Activated gamma-delta T cell treated with anti-CD3 and anti-CD28 coated beads, Interleukin-2, amount 50 U/mL, for 16 hours (primary cell): ENCODE measurements around the gene TMEM87B.
"Not testable (repeated sequence)": the region's sequence is repeated elsewhere in the genome, so short reads cannot be mapped to it uniquely, and the experiment has no call there.

Experiments used
- DNase-seq: peaks from one replicate; pipeline ENCODE4 v3.0.0-alpha.2; 2020; ENCODE audit warnings: low read depth

Gene TMEM87B

GRCh38 chr2:112065966-112066365 lies 10.9 kb downstream of the TMEM87B start:
- DNase-seq: no peak

GRCh38 chr2:112069794-112070193 lies 14.7 kb downstream of the TMEM87B start:
- DNase-seq: not testable (repeated sequence)

GRCh38 chr2:112073875-112074274 lies 18.8 kb downstream of the TMEM87B start:
- no peak for DNase-seq

DNA sequence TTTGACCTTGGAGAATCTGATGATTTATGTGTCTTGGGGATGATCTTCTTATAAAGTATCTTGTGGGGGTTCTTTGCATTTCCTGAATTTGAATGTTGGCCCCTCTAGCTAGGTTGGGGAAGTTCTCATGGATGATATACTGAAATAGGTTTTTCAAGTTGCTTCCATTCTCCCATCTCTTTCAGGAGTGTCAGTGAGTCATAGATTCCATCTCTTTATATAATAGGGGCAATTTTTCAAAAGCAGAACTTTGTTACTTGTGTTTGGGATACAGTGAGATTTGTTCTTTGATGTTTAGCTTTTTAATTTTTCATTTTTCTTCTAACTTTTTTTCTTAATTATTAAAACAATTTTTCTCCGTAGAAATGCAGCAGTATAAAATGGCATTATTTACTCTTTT lies 19.4 kb downstream of the TMEM87B start:
- DNase-seq: no peak

DNA sequence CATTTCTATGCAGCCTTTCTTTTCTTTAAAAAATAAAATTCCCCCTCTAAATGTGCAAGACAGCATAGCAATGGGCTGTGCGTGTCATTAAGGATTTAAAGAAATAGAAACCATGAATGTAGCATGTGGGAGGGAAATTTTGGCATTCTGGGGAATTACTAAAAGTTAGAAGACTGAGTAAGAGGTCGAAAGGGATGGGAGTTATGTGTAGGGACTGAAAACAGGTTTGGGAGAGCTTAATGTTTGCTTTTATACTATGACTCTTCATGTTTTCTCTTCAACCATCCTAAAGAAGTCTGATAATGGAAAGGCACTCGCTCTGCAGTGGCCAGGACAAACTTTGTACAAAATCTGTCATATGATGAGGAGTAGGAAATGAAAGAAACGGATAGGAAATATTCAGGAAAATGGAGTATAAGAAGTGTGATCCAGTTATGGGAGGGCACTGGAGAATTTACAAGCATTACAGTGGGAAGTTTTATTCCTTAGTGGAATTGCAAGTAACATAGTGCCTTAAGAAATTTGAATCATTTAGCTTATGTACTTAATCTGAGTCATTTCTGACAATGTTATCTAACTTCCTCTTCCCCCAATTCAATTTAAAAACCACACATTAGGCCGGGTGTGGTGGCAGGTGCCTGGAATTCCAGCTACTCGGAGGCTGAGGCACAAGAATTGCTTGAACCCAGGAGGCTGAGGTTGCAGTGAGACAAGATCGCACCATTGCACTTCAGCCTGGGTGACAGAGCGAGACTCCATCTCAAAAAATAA lies 20.6 kb downstream of the TMEM87B start:
- DNase-seq: no peak

DNA sequence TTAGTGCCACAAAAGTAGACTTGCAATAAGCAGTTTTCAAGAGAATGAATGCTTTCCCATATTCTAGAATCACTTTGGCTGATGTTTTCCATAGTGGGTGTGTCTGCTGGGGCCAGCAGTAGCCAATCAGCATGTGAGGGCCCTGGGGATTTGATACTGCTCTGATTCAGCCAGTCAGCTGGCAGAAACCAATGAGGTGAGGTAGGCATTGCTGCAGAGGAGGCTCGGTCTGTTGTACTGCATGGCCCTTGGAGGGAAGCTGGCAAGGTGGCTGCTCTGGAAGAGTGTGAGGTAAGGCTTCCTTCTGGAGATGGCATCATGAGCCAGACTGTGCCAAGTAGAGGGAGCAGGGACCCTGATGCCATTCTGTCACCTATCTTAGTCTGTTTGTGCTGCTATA lies 22.7 kb downstream of the TMEM87B start:
- DNase-seq: no peak

- DNase-seq: no peak
Measured at GRCh38 chr2:112081262-112081661, 26.2 kb downstream of the TMEM87B start.

DNA sequence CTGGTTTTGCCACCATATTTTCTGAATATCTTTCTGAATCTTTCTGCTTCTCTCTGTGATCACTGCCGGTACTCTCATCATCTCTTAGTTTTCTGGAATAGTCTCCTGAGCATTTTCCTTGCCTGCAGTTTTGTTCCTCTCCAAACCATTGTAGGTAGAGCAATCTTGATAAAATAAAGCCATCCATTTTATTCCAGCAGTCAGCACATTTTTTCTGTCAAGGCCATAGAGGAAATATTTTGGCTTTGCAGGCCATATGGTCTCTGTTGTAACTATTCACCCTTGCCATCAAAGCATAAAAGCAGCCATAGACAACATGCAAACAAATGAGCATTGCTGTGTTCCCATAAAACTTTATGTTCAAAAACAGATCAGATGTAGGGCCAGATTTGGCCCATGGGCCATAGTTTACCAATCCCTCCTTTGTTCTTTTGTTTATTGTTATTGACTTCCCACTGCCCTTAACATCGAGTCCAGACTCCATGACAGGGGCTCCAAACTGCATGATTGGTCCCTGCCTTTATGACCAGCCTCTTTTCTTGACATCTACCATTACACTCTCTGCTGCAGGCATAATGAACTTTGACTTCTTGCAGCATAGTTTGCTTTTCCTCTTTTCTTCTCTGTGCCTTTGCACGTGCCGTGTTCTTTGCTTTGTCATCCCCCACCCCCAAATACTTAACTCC lies 29.8 kb downstream of the TMEM87B start:
- DNase-seq: no peak

DNA sequence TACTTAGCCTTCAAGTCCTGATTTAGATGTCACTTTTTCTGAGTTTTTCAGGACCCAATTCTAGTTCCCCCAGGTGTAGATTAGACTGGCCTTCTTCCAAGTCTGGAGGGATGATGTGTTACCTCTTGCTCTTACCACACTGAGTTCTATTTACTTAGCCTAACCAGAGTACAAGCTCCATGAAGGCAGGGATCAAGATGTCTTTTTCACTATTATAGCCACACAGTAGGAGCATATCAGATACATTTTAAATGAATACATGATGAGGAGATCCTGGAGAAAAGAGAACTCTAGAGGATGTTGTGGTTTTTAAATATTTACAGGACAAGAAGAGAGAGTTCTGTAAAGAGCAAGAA lies 30.3 kb downstream of the TMEM87B start:
- DNase-seq: no peak

- no peak for DNase-seq
Measured at GRCh38 chr2:112085916-112086669, 31.0 kb downstream of the TMEM87B start.

DNA sequence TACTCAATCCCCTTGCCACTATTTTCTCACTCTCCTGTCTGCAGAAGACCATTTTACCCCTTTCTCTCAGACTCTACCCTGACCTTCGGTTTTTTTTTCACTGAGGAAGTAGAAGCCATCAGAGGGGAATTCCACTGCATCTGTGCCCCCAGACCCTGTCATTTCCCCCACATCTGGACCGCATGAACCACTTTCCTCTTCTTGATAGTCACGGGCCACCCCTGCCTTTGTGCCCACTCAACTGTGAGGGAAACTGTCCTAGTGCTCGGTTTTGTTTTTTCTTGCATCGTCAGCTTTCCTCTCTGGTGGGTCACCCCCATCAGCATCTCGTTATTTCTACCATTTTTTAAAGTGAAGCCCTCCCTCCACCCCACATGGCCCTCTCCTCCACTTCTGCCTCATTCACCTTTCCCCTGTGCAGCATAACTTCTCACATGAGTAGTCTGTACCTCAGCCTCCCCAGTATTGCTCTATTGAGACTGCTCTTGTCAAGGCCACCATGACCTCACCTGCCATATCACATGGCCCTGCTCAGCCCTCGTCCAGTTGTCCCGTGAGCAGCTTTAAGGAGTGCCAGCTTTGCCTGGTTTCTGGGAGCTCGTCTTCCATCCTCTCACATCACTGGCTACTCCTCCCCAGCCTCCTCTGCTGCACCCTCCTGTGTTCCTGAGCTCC lies 32.4 kb downstream of the TMEM87B start:
- no peak for DNase-seq

GRCh38 chr2:112089375-112089774 lies 34.3 kb downstream of the TMEM87B start:
- no peak for DNase-seq

- no peak for DNase-seq
Measured at GRCh38 chr2:112092286-112093041, 37.4 kb downstream of the TMEM87B start.

- DNase-seq: no peak
Measured at GRCh38 chr2:112093216-112093615, 38.1 kb downstream of the TMEM87B start.

GRCh38 chr2:112095681-112096080 lies 40.6 kb downstream of the TMEM87B start:
- DNase-seq: no peak

DNA sequence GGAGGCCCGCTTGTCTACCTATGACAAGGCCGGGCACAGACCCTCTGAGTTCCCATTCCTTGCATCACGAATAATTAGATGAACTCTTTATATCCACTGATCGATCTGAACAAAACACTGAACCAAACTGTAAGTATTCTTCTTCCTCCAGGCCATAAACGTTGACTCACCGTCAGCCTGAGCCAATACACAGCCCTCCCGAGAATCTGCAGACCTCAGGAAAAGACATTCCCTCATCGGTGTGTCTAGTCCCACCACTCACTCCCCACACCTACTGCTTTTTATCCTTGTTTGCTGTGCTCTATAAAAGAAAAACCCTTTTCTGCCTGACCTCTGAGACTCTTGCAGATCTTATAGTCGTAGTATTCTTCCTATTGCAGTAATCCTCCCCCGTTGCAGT lies 41.0 kb downstream of the TMEM87B start:
- DNase-seq: no peak

- DNase-seq: no peak
Measured at GRCh38 chr2:112108178-112108832, 53.2 kb downstream of the TMEM87B start.

DNA sequence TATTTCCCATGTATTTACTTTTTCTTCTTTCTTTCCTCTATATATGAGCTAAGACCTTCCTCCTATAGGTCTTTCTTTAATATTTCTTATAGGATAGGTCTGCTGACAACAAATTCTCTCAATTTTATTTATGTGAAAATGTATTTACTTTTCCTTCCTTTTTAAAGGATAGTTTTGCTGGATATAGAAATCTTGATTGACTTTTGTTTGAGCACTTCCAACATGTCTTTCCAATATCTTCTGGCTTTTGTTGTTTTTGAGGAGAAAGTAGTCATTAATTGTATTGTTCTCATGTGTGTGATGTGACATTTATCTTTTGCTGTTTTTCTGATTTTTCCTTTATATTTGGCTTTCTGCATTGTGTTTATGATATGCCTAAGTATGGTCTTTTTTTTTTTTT lies 54.2 kb downstream of the TMEM87B start:
- no peak for DNase-seq

DNA sequence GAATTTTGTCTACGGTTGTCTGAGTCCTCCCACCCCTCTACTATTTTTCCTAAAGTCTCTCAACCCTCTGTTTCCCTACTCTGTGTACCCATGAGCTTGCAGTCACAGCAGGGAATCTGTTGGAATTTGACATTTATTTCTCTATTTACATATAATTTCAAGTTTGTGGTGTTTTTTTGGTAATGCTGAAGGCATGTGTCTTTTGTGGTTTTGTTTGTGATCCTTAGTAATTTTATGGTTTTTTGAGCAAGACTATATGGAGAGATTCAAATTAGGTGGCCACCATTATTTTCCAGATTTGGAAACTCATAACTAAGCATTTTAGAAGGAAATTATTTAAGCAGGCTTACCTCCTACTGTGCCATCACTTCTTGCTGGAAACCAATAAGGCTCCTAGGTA lies 55.9 kb downstream of the TMEM87B start:
- DNase-seq: no peak

DNA sequence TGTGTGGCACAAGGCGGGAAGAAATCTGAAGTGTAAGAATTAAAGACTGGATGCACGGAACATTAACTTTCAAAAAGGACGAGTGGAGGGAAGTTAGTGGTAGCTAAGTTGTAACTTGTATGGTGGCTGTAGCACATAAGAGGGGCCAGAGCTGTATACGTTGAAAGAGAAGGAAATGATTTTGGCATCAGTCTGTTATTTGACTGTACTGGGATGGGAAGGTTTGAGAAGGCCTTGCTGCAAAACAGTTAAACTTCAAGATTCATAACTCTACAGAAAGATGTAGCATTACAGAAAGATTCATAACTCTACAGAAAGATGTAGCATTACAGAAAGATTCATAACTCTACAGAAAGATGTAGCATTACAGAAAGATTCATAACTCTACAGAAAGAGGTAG lies 58.3 kb downstream of the TMEM87B start:
- not testable (repeated sequence) for DNase-seq

DNA sequence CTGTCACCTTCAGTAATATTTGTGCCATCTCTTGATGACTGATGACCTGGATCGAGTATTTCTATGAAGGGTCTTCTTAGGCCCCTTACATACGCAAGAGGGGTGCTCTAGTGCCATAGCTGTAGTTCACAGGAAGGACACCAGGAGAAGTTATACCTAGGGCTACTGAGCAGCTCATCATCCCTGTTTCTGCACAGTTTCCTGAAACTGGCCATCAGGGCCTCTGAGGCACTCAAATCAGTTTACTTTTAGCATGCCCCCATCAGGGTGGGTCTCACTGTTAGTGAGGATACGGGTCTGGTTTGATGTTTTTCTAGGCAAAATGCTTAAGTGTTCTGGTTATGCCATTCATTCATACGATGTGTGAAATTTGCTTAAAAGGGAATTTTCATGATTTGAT lies 63.1 kb downstream of the TMEM87B start:
- DNase-seq: no peak
